GM21447 (cell line): ENCODE results near the gene MIB1.
"Not testable (repeated sequence)": the region's sequence is repeated elsewhere in the genome, so short reads cannot be mapped to it uniquely, and the experiment has no call there.

Source experiments
- ATAC-seq: cut with Tn5 transposase; IDR thresholded peaks from one replicate; pipeline ENCODE4 v1.9.1; 2021; ENCODE audit not compliant: unreplicated experiment

The MIB1 gene

DNA sequence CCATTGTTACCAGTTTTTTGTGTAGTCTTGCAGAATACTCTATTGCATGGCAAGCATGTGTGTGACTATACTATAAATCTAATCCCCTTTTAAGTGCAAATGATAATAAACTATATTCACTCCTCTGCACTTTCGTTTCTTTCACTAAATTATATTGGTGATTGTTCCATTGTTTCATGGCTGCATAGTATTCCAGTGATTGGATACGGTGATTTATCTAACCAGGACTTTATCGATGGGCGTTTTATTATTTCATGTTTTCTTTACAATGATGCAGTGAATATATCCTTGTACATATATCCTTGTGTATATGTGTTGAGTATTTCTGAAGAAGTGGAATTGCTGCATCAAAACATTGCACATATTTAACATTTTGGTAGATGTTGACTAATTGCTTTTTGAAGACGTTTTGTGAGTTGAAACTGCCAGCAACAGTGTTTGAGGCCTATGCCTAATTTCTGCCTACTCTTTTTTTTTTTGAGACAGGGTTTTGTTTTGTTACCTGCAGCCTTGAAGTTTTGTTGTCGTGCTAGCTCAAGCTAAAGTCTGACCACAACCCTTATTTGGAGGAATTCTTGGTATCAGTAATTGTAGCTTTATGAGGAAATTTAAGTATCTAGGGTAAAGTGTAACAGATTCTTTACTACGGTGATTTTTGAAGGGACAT is 2.7 kb downstream of the MIB1 start:
- no peak for ATAC-seq

DNA sequence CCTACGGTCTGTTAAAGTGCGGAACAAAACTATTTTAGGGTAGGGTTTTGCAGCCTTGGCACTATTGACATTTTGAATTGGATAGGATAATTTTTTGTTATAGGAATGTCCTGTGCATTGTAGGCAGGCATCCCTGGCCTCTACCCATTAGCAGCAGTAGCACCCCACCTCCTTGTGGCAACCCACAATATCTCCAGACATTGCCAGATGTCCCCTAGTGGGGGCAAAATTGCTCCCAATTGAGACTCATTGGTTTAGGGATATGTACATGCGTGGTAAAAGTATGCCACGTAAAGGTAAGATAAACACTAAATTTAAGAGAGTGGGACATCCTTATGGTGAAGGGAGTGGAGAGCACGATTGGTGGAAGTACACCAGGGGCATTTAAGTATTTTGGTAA is 4.6 kb downstream of the MIB1 start:
- ATAC-seq = no peak

DNA sequence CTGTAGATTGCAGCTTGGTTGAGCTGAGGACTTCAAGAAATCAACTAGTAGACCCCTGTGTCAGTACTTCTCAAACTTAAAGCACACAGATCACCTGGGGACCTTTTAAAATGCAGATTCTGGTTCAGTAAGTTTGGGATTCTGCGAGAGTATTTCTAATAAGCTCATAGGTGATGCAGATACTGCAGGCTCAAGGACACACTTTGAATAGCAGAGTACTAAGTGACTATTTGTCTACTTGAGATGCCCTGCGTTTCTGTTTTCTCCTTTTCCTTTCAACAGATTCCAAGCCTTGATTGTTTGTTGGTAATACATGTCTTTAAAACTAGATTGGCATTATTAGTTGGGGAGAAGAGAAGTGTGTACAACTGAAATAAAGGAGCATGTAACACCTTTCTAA is 6.7 kb downstream of the MIB1 start:
- no peak for ATAC-seq

DNA sequence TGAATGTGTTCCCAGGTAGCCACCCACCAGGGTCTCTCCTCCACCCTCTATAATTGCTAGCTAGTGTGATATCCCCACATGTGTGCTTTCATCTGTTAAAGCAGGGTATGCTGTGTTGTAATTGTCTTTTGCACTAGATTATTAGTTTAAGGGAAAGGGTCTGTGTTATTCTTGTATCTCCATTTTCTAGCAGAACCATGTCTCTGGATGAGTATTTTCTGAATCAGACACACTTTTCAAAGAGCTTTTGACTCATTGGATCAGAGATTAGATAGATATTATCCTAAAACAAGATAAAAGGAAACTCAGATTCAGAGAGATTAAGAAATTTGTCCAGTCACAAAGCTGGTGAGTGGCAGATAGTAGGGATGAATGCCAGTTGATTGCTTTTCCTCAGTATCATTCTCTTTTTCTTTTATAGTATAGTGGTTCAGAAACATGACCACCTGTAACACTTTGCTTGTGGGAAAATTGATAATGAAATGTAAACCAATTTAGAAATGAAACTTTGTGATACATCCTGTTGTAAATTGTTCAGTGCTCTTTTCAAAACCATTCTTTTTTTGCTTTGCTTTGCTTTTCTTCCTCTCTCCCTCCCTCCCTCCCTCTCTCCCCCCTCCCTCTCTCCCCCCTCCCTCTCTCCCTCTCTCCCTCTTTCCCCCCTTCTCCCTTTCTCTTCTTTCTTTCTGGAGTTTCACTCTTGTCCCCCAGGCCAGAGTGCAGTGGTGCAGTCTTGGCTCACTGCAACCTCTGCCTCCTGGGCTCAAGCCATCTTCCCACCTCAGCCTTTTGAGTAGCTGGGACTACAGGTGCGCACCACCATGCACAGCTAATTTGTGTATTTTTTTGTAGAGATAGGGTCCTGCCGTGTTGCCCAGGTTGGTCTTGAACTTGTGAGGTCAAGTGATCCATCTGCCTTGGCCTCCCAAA is 7.4 kb downstream of the MIB1 start:
- no peak for ATAC-seq

DNA sequence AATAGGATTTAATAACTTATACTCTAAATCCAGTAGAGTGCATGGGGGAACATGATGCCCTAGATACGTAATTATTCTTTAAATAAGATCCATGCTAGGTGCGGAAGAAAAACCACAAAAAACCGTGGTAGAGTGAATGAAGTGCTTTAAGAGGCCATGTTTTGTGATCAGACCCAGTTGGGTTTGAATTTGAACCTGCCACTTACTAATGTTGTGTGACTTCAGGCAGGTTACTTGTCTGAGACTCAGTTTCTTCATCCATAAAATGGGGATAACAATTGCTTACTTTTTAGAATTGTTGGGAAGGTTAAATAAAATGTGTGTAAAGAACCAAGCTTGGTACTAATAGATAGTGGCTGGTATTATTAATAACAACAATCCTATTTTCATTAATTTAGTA is 17.2 kb downstream of the MIB1 start:
- ATAC-seq = no peak

DNA sequence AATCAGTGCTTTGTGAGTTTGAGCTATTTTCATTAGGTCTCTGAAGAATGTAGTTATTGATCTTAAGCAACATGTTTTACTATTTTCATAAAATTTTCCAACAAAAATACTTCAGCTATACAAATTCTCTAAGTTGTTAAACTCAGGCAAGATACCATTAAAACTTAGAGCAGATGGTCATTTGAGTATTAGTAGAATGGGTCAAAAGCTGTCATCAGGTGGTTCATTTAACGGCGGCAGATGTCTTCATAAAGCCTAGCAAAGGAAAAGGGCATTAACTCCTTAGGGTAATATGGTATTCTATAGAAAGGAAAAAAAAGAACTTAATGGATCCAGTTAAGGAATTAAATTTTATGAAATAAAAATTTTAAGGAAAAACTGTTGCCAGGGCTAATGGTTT is 19.2 kb downstream of the MIB1 start:
- no peak for ATAC-seq

DNA sequence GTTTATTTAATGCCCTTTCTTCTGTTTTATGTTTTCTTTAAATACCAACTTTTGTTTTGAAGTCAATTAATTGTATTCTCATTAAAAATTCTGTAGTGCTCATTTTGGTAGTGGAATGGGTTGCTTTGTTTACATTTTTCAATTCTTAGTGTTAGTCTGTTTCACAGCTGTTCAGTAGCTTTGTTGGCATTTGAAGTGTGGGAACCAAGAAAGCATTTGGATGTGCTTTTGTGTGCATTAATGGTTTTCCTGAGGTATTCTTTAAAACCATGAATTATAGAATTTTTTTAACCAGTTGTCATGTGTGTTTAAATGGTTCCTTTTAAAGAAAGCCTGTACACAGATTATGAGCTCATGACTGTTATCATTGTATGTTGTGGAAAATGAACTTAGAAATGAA is 19.7 kb downstream of the MIB1 start:
- ATAC-seq = no peak

DNA sequence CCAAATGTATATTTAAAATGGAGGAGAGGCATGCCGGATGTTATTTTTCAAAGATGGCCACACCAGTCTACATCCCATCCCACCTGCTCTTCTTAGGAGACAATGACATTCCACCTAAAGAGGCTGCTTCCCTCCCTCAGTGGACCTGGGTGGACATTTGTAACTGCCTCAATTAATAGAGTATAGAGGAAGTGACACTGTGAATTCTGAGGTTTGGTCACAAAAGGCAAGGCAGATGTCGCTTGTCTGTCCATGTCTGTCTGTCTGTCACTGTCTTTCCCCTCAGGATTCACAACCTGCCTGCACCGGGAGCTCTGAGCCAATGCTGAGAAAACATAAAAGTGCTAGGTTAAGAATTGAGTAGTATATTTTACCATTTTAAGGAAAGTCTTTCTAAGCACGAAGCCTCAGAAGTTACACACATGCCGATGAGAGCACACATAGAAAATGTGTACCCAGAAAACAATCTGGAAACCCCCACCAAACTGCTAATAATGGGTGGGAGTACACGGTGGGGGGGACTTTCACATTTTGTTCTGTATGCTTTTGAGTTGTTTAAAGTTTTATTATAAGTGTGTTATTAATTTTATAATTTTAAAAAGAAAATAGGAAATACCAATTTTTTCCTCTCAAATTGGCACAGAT is 21.0 kb downstream of the MIB1 start:
- no peak for ATAC-seq

DNA sequence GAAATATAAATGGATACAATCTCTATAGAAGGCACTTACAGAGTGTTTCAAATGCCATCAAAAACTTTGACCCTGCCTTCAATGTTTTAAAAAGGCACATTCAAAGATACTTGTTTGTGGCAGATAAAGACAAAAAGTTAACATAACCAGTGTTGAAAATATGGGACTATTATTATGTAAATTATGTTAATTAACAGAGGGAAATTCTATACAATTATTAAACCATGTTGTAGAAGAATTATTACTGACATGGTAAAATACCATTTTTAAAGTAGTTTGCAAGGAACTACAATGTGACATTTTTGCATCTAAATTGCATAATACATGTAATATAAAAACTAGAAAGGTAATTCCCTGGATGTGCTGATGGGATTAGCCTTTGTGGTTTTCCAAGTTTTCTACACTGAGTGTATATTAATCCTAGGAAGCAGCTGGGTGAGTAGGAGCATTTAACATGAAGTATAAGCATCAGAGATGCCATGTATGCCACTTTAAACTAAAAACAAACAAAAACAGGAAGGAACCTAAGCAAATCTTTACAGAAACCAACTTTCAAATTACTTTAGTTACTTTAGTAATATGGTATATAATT is 21.7 kb downstream of the MIB1 start:
- ATAC-seq = no peak

DNA sequence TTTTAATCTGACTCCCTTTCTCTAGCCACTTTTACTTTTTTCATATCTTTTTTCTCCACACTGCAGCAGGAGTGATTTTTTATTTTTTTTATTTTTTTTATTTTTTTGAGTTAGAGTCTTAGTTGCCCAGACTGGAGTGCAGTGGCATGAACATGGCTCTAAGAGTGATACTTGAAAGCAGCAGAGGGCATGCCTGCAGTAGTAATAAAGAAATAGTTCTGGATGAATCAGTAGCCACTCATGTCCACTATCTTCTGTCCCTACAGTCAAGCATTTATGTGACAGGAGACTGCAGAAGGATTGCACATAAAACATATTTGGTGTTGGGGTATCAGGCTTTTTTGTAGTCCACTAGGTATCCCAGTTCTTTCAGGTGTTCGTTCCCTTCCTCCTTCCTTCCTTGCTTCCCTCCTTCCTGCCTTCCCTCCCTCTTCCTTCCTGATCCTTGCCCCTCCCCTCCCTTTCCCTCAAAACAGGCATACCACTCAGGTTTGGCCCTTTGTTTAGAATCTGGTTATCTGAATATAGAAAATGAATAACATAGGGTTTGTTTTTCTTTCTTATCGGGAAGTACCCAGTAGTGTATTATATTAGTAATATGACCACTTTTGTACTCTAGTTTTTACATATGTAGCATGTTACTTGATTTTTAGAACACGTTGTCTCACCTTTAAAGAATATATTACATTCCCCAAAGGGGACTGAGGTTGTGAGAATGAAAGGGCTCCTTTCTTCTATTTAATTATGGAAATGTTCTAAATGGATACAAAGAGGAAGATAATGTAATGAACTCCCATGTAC is 23.5 kb downstream of the MIB1 start:
- ATAC-seq = no peak

DNA sequence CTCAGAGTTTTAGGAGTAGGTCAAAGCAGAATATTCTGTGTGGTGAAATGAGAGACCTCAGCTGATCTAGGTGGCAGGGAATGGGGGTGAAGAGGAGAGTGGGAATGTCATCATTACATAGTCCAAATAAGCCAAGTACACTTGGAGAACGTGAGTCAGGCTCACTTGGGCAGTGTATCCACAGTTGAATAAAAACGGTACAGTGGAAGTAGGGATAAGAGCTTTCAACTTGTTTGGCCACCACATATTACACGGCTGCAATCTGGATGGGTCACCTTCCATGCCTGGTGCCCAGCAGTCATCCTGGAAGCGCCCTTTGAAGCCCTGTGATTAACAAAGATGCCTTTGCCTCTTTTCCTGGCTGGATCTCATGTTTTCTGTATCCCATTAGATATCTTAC is 28.6 kb downstream of the MIB1 start:
- ATAC-seq = no peak

DNA sequence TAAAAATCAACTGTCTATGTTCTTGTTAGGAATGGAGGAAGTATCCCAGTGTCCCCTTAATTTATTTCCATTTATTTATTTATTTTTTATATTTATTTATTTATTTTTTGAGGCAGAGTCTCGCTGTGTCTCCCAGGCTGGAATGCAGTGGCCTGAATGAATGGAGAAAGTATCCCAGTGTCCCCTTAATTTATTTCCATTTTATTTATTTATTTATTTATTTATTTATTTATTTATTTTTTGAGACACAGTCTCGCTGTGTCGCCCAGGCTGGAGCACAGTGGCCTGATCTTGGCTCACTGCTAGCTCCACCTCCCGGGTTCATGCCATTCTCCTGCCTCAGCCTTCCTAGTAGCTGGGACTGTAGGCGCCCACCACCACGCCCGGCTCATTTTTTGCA is 34.1 kb downstream of the MIB1 start:
- no peak for ATAC-seq

DNA sequence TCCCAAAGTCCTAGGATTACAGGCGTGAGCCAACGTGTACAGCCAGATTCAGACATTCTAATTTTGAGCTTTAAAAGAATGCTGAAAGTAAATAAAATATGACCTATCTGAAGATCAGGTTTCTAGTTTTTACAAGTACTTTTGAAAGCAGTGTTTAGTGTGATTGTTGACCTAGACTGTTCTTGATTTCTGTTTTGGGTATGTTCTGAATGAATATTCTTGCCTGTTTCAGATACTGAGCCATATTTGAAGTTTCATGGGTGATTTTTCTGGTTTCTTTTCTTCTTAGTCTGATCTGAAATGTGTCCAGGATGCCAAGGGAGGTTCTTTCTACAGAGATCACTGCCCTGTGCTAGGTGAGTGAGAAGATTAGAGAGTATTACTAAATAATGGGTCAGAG is 37.2 kb downstream of the MIB1 start:
- peak; percentile 67 for ATAC-seq

DNA sequence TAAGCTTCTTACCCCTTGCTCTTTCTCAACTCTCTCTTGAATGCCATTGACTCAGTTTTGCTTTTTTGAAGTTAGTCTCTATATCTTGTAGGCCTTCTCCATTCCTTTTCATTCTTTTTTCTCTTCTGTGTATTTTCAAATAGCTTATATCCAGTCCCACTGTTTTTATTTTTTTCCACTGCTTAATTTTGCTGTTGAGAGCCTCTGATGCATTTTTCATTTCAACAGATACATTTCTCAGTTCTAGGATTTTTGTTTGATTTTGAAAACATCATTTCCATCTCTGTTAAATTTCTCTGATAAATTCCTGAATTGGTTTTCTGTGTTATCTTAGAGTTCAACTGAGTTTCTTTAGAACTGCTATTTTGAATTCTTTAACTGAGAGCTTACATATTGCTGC is 45.9 kb downstream of the MIB1 start:
- ATAC-seq = no peak

DNA sequence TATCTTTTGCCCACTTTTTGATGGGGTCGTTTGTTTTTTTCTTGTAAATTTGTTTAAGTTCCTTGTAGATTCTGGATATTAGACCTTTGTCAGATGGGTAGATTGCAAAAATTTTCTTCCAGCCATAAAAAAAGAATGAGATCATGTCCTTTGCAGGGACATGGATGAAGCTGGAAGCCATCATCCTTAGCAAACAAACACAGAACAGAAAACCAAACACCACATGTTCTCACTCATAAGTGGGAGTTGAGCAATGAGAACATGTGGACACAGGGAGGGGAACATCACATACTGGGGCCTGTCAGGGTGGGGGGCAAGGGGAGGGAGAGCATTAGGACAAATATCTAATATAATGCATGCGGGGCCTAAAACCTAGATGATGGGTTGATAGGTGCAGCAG is 55.5 kb downstream of the MIB1 start:
- not testable (repeated sequence) for ATAC-seq

DNA sequence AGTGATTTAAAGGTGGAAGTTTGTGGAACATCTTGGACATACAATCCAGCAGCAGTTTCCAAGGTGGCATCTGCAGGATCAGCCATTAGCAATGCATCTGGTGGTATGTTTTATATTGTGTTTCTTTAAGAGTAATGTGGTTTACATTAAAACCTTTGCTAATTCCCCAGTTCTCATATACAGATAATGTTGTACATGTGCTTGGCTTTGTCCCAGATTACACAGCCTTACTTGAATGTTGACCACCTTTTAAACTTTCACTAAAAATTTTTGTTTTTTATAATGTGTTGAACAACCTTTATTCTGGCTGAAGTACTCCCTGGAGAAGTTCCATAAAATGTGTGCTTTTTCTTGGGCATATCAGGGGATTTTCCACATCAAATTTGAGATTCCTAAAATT is 57.5 kb downstream of the MIB1 start:
- ATAC-seq = no peak

DNA sequence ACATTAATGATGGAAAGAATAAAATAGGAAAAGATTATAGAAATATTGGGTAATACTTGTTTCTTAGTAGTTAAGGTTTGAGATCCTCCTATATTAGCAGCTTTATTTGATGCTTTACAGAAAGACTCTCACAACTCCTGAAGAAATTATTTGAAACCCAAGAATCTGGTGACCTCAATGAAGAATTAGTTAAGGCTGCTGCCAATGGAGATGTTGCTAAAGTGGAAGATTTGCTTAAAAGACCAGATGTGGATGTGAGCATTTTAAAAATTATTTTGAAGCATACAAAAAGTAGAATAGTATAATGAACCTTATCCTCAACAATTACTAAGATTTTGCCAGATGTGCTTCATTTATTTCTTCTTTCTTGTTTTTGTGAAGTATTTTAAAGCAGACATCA is 59.1 kb downstream of the MIB1 start:
- ATAC-seq = no peak

DNA sequence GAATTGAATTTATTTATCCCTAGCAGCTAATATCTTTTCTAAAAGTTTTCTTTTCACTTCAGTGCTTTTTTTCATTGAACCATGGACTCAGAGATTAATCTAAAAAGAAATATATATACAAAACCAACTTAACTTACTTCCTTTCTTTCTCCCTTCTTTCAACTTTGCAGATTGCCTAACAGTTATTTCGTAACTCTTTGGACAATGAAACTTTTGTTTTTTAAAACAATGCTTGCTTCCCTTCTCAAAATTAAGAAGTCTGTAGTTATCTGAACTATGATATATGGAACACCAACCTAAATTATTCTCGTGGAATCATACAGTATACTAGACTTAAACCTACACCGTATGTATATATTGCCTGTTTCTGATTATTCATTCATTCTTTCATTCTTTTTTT is 62.9 kb downstream of the MIB1 start:
- ATAC-seq = no peak

DNA sequence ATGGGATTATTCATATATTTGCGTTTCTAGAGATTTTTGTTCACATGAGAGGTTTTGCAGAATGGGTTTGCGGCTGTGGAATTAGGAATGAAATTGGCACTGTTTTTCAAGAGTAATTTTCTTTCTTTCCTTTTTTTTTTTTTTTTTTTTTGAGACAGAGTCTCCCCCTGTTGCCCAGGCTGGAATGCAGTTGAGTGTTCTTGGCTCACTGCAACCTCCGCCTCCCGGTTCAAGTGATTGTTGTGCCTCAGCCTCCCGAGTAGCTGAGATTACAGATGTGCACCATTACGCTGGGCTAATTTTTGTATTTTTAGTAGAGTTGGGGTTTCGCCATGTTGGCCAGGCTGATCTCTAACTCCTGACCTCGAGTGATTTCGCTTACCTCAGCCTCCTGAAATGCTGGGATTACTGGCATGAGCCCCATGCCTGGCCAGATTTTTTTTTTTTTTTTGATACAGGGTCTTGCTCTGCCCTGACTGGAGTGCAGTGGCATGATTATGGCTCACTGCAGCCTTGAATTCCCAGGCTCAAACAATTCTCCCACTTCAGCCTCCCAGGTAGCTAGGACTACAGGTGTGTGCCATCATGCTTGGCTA is 65.3 kb downstream of the MIB1 start:
- no peak for ATAC-seq

DNA sequence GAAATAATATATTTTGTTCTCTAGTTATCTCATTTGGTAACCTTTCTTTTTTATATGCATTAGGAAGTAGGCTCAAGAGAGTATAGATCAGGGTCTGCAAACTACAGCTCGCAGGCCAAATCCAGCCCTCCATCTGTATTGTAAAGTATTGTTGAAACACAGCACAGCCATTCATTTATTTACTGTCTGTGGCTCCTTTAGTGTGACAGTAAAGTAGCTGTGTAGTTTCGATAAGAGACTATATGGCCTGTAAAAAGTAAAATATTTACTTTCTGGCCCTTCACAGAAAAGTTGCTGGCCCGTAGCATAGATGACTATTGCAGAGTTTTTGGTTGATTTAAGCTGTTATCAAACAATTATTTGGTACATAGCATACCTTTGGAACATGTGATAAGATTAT is 67.6 kb downstream of the MIB1 start:
- ATAC-seq = no peak
